GM19455 (cell line): ENCODE results near the gene ZNF248.

Experiments used
- ATAC-seq: cut with Tn5 transposase; IDR thresholded peaks from one replicate; pipeline ENCODE4 v1.9.1; 2021; ENCODE audit not compliant: unreplicated experiment

The ZNF248 gene

DNA sequence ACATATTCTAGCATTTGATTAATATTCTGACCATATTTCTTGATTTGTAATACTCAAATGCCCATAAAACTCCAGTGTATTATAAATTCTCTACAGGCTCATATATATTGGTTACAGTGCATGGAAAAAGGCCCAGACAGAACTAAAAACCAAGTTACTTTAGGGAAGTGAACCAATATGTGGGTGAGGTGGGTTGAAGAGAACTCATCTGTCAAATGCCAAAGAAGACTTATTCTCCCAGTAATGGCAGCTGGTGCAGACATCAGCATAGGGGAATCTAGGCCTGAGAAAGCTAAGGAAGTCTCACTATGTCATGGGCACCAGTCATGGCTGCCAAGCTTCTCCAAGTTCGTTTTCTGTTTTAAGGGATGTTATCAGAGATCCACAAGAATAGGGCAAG, 30.6 kb downstream of the ZNF248 start:
- ATAC-seq, result no peak

DNA sequence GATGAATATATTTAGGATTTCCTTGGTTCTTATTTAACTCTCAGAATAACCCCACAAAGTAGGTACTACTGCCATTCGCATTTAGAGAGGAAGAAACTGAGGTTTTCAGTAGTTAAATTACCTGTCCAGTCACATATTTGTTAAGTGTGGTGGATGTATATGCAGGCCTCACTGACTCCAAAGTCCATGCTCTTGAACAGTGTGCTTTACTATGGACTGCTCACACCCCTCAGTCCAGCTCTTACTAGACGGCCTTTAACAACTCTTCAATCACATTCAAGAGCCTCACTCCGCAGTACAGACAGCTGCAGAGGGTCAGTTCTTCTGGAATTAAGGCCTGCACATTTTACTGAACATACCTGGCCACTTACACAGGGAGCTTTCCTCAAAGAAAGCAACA, 36.2 kb downstream of the ZNF248 start:
- ATAC-seq, result no peak

DNA sequence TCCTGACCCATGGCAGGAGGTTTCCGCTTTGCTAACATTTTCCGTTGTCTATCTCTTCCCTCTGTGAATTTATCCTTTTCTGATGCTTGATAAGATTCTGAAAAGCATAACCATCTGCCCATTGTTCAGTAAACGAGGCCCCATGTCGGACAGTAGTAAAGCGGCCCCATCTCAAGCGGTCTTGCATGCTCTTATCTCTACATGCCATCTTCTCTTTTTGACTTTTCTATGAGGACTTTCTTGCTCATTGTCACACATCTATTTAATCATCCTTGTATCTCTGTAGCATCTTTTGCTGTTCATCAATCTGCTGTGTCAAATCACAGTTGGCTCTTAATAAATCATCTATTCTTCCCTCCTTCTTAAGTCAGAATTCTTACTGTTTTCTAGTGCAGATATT, 37.6 kb downstream of the ZNF248 start:
- ATAC-seq, result no peak

DNA sequence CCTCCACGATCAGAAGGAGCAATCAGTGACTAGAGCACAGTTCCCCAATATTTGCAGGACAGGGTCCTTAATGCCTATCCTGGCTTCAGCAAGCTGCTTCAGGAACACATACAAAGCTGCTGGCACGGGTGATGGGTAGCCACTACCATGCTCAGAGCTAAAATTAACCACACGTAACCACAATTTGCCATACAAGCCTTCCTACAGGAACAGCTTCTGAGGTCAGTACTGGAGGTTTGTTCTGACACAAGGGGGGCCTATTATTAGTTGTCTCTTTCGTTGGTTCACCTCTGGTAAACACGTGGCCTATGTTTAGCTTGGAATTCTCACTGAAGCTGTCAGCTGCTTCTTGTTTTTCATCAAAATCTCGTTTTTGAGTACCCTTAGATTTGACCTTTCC, 41.1 kb downstream of the ZNF248 start:
- ATAC-seq, result no peak

- ATAC-seq, result no peak
These were observed 43.6 kb downstream of the ZNF248 start for GRCh38 chr10:37813763-37814162.

DNA sequence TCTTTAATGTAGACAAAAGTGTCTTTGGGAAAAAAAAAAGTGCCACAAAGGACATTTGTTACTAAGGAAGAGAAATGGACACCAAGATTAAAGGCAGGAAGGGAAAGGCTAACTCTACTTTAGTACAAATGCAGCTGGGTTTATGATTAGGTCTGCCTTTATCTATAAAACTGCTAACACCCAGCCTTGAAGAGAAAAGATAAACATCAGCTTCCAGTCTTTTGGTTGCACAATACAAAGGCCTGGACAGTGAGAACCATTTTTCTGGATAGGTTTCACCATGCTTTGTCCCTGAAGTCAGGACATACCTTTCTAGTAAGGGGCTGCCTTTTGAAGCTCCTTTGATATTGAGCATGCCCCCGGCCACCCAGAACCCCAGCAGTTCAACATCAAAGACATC, 45.1 kb downstream of the ZNF248 start:
- no peak for ATAC-seq

- ATAC-seq, result no peak
These were observed 54.1 kb downstream of the ZNF248 start for GRCh38 chr10:37803269-37803668.

DNA sequence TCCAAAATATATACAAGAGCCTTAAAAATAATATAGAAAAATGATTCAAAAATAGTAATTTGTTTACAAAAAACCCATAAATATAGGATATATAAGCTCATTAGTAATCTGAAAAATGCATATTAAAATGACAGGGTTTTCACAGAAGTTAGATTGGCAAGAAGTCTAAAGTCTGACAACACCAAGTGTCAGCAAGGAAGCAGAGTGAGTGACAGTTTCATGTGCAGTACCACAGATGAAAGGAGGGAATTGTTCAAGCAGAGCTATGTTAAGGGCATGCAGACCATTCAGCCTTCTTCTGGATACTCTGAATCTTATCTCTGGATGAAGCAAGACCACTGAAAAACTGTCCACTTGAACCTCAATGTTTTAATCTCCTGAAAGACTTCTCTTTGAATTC, 55.9 kb downstream of the ZNF248 start:
- no peak for ATAC-seq

- ATAC-seq, result no peak
These were observed 63.0 kb downstream of the ZNF248 start for GRCh38 chr10:37794305-37794976.

DNA sequence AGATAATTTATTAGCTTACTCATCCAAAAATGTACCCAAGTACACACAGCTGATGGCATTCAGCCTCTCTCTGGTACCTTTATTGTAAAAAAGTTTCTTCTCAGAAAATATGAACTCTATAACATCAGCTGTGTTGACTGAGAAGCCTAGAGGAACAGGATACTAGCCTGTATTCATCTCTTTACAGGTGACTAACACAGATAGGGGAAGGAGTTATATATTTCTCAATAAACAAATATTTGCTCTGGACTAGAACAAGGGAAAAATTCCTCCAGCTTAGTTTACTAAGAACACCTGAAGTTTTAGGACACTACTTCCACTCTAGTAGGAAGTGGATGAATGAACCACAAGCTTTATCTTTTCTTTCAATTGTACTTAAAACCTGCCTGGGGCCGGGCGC, 67.8 kb downstream of the ZNF248 start:
- no peak for ATAC-seq

- no peak for ATAC-seq
These were observed 72.7 kb downstream of the ZNF248 start for GRCh38 chr10:37784678-37785077.

DNA sequence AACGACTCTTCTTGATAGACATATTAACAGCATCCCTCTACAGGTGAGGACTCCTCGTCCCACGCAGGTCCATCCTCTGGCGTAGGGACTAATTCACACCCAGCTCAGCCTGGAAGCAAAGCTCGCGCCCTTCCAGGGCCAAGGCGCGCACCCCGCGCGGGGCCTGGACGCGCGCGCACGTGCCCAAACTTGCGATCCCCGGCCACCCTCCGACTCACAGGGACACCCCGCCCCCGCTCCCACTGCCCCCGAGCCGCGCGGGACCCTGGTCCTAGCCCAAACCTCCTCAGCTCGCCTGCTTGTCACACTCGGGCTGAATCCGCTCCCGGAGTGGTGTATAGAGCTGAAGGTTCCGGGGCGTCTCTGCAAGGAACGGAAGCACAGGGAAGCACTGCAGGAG, 76.9 kb downstream of the ZNF248 start:
- ATAC-seq, result no peak

GRCh38 chr10:37777056-37777455, 80.4 kb downstream of the ZNF248 start:
- no peak for ATAC-seq

DNA sequence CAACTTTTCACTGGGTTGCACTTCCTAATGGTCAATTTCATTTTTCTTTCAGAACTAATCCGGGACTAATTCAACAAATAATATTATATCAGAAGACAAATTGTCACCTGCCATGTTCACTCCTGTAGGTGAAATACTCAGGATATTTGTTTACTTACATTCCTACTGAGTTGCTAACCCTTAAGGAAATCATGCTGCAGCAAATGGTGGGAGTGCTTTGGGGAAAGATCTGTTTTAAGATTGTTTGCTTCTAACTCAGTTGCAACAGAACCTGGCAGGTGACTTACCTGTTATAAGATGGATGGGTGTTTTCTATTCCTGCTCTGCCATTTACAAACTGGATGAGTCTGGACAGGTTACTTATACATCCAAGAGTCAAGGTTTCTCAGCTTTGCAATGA, 81.8 kb downstream of the ZNF248 start:
- ATAC-seq, result no peak

- ATAC-seq, result no peak
These were observed 83.1 kb downstream of the ZNF248 start for GRCh38 chr10:37774351-37774750.

DNA sequence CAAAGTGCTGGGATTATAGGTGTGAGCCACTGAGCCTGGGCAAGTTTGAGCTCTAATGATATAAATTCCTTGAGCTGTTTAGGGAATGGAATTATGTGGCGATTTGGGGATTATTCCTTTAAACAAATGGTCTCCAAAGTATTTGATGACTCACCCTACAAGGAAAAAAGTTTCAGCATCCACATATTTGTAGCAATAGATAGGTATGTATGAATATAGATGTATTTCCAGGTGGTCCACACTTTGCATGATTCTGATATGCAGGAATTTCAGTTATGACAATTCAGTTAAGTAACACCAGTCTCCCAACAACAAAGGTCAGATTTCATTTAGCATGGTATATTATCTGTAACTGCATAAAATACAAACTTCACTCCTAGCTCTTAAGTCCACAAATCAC, 92.2 kb downstream of the ZNF248 start:
- ATAC-seq, result no peak

GRCh38 chr10:37763132-37763531, 94.3 kb downstream of the ZNF248 start:
- no peak for ATAC-seq

- no peak for ATAC-seq
These were observed 95.1 kb downstream of the ZNF248 start for GRCh38 chr10:37762287-37762686.

DNA sequence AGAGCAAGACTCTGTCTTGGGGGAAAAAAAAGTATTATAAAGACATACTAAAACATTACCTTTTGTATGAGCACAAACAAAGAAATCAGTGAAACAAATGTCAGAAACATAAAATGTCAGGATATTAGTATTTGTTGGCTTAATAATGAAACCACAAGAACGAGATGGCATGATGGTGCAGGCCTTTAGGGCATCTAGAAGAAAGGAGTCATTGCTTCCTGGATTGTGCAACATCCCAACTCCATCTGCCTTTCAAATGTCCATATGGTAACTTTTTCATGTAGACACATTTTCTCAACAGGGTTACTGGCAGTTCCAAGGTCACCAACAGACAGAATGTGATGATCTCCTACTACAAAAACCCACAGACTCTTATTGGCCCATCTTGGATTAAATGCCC, 96.6 kb downstream of the ZNF248 start:
- ATAC-seq, result no peak

DNA sequence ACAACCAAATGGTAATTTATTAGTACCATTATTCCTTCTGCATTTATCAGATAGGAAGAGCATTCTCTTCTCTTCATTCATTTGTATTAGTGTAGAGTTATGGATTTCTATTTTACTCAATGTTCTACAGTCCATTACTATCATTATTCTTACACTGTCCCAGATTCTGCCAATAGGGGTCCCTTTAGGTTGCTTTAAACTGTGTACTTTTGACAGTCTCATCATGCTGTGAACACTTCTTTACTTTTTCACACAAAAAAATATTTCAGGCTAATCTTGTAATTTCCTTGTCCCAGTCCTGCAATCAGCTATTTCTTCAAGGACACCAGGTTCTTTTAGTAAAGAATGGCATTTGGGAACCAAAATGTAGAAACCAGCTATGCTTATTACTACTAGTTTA, 99.3 kb downstream of the ZNF248 start:
- ATAC-seq, result no peak

DNA sequence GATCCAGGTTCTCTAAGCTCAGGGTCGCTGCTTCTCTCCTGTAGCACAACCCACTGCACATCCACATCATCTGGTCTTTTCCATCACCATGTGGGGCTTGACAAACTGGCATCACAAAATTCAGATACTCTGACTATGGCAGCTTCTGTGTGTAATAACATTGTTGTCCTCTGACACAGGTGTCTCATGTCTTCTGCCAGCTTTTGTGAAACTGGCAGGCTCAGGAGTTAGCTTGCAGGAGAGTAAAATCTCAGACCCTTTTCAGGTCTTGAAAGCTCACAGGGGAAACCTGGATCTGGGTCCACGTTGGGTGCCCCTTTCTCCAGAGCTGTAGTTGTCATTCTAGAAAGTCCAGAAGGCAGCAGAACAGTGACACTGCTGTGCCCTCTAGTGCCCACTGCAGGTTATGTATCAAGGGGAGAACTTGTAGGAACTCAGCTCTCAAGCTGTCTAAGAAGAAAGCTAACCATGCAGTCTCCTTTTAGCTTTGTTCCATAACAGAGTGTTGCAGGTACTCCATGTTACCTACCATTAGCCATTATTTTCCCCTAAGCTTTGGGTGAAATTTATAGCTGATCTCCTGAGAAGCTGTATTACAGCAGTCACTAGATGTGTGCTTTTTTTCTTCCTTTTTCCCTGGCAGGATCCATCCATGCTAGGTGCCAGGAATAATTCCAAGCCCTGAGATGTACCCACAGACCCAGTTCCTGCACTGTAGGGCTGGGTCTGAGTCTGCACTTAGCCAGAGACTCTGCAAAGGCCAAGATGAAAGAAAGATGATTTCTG, 102.7 kb downstream of the ZNF248 start:
- no peak for ATAC-seq

DNA sequence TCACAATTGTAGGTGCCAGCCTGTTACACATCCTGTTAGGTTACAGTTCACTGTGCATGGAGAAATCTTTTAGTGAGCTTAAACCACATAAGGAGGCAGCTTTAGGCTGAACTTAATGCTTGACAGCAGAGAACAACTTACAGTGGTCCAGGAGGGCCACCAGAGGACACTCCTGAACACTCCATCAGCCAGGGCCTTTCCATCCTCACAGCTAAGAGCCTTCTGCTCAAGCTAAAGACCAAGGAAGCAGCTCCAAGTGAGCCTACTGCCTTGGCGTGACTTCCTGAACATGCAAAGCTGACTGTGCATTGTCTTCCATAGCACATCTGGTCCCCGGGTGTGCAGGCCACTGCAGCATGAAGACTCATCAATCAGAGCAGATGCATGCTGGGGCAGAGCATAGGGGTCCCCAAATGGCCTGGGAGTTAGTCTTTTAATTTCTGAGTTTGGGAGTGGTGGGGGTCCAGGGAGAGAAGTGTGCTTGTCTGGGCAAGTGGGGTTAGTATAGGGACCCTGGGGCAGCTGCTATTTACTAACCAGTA, 105.0 kb downstream of the ZNF248 start:
- no peak for ATAC-seq
